K562 (cell line): ENCODE results near the gene LNPEP. TPM values are rescaled to one million over a fixed set of nuclear protein-coding genes. Genes with fewer than 3 reads are reported as not detected.

ENCODE experiments used
- ATAC-seq: fragments of 200-7000 bp; cut with Tn5 transposase; 3 replicates; pipeline ENCODE4 v1.9.1; 2020; ENCODE audit warnings: moderate library complexity
- BruUV-seq: library from RNA; stranded (reverse); fragments of 400-500 nt; replicated peaks from 2 replicates; lab custom pipeline; 2021; lab: Mats Ljungman, UMichigan
- CTCF ChIA-PET: fragments of 300-600 bp; formaldehyde crosslinking; extraction: SDS; loops from one replicate; lab custom pipeline; 2021; ENCODE audit warnings: low intra/inter-chr PET ratio; lab: Yijun Ruan, JAX
- POLR2A ChIA-PET: fragments of 300-600, 350-650 bp; sonication (Branson Sonifier 250); formaldehyde crosslinking; extraction: SDS; loops from one replicate; lab custom pipeline; 2021; ENCODE audit warnings: antibody characterized with exemption, inconsistent platforms; lab: Yijun Ruan, JAX
- DNase-seq, 4 experiments: peaks; one replicate each; pipeline versions ENCODE4 v3.0.0 to v3.0.0-alpha.2; 2011 to 2018; ENCODE audit warnings: low spot score in 3 of 4, mixed read lengths in 3 of 4; ENCODE audit errors: extremely low read depth in 1 of 4
- FAIRE-seq: peaks from 2 replicates; lab custom pipeline; 2011; peaks lifted over from hg19 to GRCh38; lab: Jason Lieb, UNC
- H2AFZ ChIP-seq: 2 replicates; pipeline ENCODE4 v1.6.0; 2011; ENCODE audit warnings: low read depth, low read length, control low read depth, inconsistent platforms
- H3K27ac ChIP-seq: fragments of 200-600 bp; 3 replicates; pipeline ENCODE4 v1.8.0; 2011; ENCODE audit warnings: low read depth, mild to moderate bottlenecking, control low read depth, inconsistent platforms, low read length, moderate library complexity, mixed read lengths; ENCODE audit errors: extremely low read depth
- H3K27me3 ChIP-seq, 2 experiments: fragments of 300-600 bp in 1 of 2; 2 replicates in 1 of 2; 3 replicates in 1 of 2; pipeline versions ENCODE4 v1.6.0 to v1.8.0; 2011; ENCODE audit warnings: inconsistent platforms in 2 of 2, low read length in 2 of 2, mild to moderate bottlenecking in 1 of 2, mixed read lengths in 1 of 2, moderate library complexity in 1 of 2; ENCODE audit not compliant: control insufficient read depth in 2 of 2, insufficient read depth in 2 of 2
- H3K36me3 ChIP-seq: fragments of 300-600 bp; 3 replicates; pipeline ENCODE4 v1.8.0; 2011; ENCODE audit warnings: mild to moderate bottlenecking, low read length, inconsistent platforms; ENCODE audit not compliant: control insufficient read depth, insufficient read depth
- H3K4me1 ChIP-seq, 2 experiments: fragments of 200-600 bp in 1 of 2; replicated peaks in 1 of 2; 2 replicates in 1 of 2; 3 replicates in 1 of 2; pipeline versions ENCODE4 v1.5.1 to v1.8.0; 2011; ENCODE audit warnings: inconsistent platforms in 2 of 2, low read length in 2 of 2, mild to moderate bottlenecking in 1 of 2, mixed read lengths in 1 of 2, moderate library complexity in 1 of 2; ENCODE audit not compliant: control insufficient read depth in 2 of 2, insufficient read depth in 2 of 2
- H3K4me2 ChIP-seq: 2 replicates; pipeline ENCODE4 v1.6.1; 2011; ENCODE audit warnings: low read length, control low read depth, inconsistent platforms, mixed read lengths; ENCODE audit not compliant: insufficient read depth
- H3K4me3 ChIP-seq: fragments of 200-600 bp; sonication (generic), shearing (Covaris generic); 2 replicates; pipeline ENCODE4 v1.5.1; 2016; ENCODE audit warnings: control low read depth, inconsistent platforms
- H3K79me2 ChIP-seq: fragments of 200-600 bp; 3 replicates; pipeline ENCODE4 v1.8.0; 2011; ENCODE audit warnings: low read length, inconsistent platforms; ENCODE audit not compliant: control insufficient read depth, insufficient read depth
- H3K9ac ChIP-seq, 2 experiments: 2 replicates each; pipeline versions ENCODE4 v1.6.0 to v1.6.1; 2011; ENCODE audit warnings: low read depth in 2 of 2, low read length in 2 of 2, control low read depth in 1 of 2, inconsistent platforms in 1 of 2, mild to moderate bottlenecking in 1 of 2, mixed read lengths in 1 of 2; ENCODE audit not compliant: insufficient read depth in 1 of 2
- H3K9me1 ChIP-seq: one replicate; pipeline ENCODE4 v1.6.0; 2011; ENCODE audit warnings: inconsistent platforms, mild to moderate bottlenecking, low read length, moderate library complexity; ENCODE audit not compliant: control insufficient read depth, insufficient read depth
- H3K9me3 ChIP-seq: replicated peaks from 2 replicates; pipeline ENCODE4 v1.5.1; 2011; ENCODE audit warnings: low read depth, low read length, inconsistent platforms; ENCODE audit not compliant: control insufficient read depth, insufficient read depth
- H4K20me1 ChIP-seq: replicated peaks from 2 replicates; pipeline ENCODE4 v1.6.1; 2011; ENCODE audit warnings: low read length, inconsistent platforms, mixed read lengths; ENCODE audit not compliant: control insufficient read depth, insufficient read depth
- HES1 ChIP-seq: fragments of 450-650 bp; IDR thresholded peaks from 2 replicates; pipeline ENCODE4 v1.6.1; 2016; ENCODE audit warnings: low read depth, mild to moderate bottlenecking, moderate library complexity
- LARP7 ChIP-seq: fragments of 450-650 bp; IDR thresholded peaks from 2 replicates; pipeline ENCODE4 v1.6.1; 2016
- MCM5 ChIP-seq: fragments of 450-650 bp; IDR thresholded peaks from 2 replicates; pipeline ENCODE4 v1.6.1; 2016; ENCODE audit warnings: low read depth
- MLLT1 ChIP-seq, 2 experiments: fragments of 450-650 bp; IDR thresholded peaks; 2 replicates each; pipeline ENCODE4 v1.6.1; 2016
- RFX1 ChIP-seq: fragments of 450-650 bp; IDR thresholded peaks from 2 replicates; pipeline ENCODE4 v1.6.1; 2016; ENCODE audit warnings: mild to moderate bottlenecking, moderate library complexity
- SMAD4 ChIP-seq: fragments of 250-450 bp; sonication (Bioruptor Pico); conservative IDR thresholded peaks from 2 replicates; pipeline ENCODE4 v1.8.0; 2021; ENCODE audit warnings: inconsistent platforms, mild to moderate bottlenecking, moderate library complexity
- STAT5A ChIP-seq: IDR thresholded peaks from 2 replicates; pipeline ENCODE4 v1.6.1; 2012; ENCODE audit warnings: low read length, inconsistent platforms, borderline replicate concordance
- TCF15 ChIP-seq: fragments of 250-450 bp; sonication (Bioruptor Pico); IDR thresholded peaks from 2 replicates; pipeline ENCODE4 v1.8.0; 2022; ENCODE audit warnings: moderate library complexity, mild to moderate bottlenecking, inconsistent platforms
- WGBS: fragments of 100-300 bp; shearing (Covaris generic); methylation state at CpG from one replicate; pipeline ENCODE4 v1.1.6; 2016; ENCODE audit warnings: low coverage, mixed read lengths; ENCODE audit not compliant: insufficient coverage; ENCODE audit errors: missing lambda C conversion rate; 5-methylcytosine and 5-hydroxymethylcytosine counted together
- in situ Hi-C: fragments of 300-500 bp; cut with MboI; formaldehyde crosslinking; loops from 4 replicates; pipeline ENCODE4 v1.15.0; 2018; ENCODE audit warnings: inconsistent platforms, mixed read lengths
- intact Hi-C: fragments of 100-400 bp; cut with micrococcal nuclease; formaldehyde crosslinking; loops from 2 replicates; pipeline ENCODE4 v1.14.2; 2022
- polyA plus RNA-seq, 8 experiments: library from polyadenylated mRNA; depleted of rRNA in 4 of 8; stranded (reverse) in 5 of 8; unstranded in 3 of 8; fragments of >200 nt; fragmentation: Nextera tagmentation in 2 of 8; fragmentation: Illumina TruSeq in 1 of 8; extraction: Ambion mirVana in 2 of 8; extraction: Trizol in 1 of 8; gene quantifications; 2 replicates each; pipeline versions ENCODE4 v1.2.1 to v1.2.3, GENCODE V29; 2011 to 2014; ENCODE audit warnings: inconsistent platforms in 1 of 8, missing spikeins in 1 of 8
- total RNA-seq, 7 experiments: library from RNA; depleted of rRNA in 6 of 7; stranded (reverse); fragments of >200 nt in 6 of 7; fragmentation: Illumina TruSeq in 2 of 7; extraction: Trizol in 2 of 7; gene quantifications; 2 replicates each; pipeline versions ENCODE4 v1.2.1 to v1.2.3, GENCODE V29; 2011 to 2021; ENCODE audit warnings: low replicate concordance in 1 of 7

Gene LNPEP
- total and polyA plus RNA-seq, 9 of the 15 experiments (the other 6 are each of a cell fraction or from before 2014, with no cell fraction given) = 2.6 to 27.9 (median 11.2) TPM

- TF ChIP-seq HES1 = no peak
Observed at GRCh38 chr5:97062046-97062445, 126.2 kb downstream of the LNPEP start (continued).

GRCh38 chr5:97063251-97063650 is 127.4 kb downstream of the LNPEP start:
- TF ChIP-seq RFX1 = peak; percentile 15; the same call in 1 of the 2 replicates
- TF ChIP-seq STAT5A = no peak
- no peaks in the 10 kb centered on the region; a peak in 2 of 5 replicates for H3K27me3 ChIP-seq
- DNase-seq (no peak), ATAC-seq (no peak), FAIRE-seq (no peak)
- H3K9ac ChIP-seq = no peak overlapping the region
- H4K20me1 ChIP-seq = no peaks in the 10 kb centered on the region
- H3K4me3 ChIP-seq = no peak overlapping the region
- no peaks in the 10 kb centered on the region for H3K4me1 ChIP-seq
- 6% methylated on average over 1 of the region's 1 CpG for WGBS
- H3K4me2 ChIP-seq = no peak overlapping the region
- intact Hi-C loops = loop anchor here (5.0 kb wide), 2 partner anchors 79 to 99 kb away; partner anchors contain the start of gene LIX1
- H2AFZ ChIP-seq = no peak overlapping the region
- no peaks in the 10 kb centered on the region for H3K79me2 ChIP-seq
- H3K9me1 ChIP-seq = no peaks in the 10 kb centered on the region
- POLR2A ChIA-PET = no interaction called here
- no TSS peak for BruUV-seq
- in situ Hi-C loops = no loop called here
- H3K9me3 ChIP-seq = no peaks in the 10 kb centered on the region
- H3K36me3 ChIP-seq = no peaks in the 10 kb centered on the region
- no peak overlapping the region for H3K27ac ChIP-seq
- CTCF ChIA-PET = no interaction called here

- POLR2A ChIA-PET = no interaction called here
- no peak overlapping the region for H2AFZ ChIP-seq
- in situ Hi-C loops = no loop called here
- no TSS peak for BruUV-seq
- H3K4me1 ChIP-seq = no peaks in the 10 kb centered on the region
- FAIRE-seq (peak; percentile 60), ATAC-seq (no peak), DNase-seq (no peak)
- WGBS = 13% methylated on average over 2 of the region's 2 CpGs
- intact Hi-C loops = no loop called here
- no peaks in the 10 kb centered on the region for H3K36me3 ChIP-seq
- H3K4me2 ChIP-seq = no peak overlapping the region
- CTCF ChIA-PET = interaction anchor here (0.5 kb wide), 1 partner anchor 147 kb away, joined by 3 read pairs; no protein-coding TSS in a partner anchor
- H3K9me3 ChIP-seq = no peaks in the 10 kb centered on the region
- no peaks in the 10 kb centered on the region for H3K79me2 ChIP-seq
- no peaks in the 10 kb centered on the region for H4K20me1 ChIP-seq
- no peaks in the 10 kb centered on the region for H3K9me1 ChIP-seq
- no peak overlapping the region for H3K9ac ChIP-seq
- H3K27me3 ChIP-seq = no peaks in the 10 kb centered on the region; a peak in 1 of 5 replicates
- no peak overlapping the region for H3K27ac ChIP-seq
- TF ChIP-seq TCF15 (CRISPR knock-in tag) (no peak), MCM5 (no peak), SMAD4 (no peak), MLLT1 (IDR thresholded peaks at IDR 0.05) (no peak), LARP7 (no peak)
- H3K4me3 ChIP-seq = no peak overlapping the region
Observed at GRCh38 chr5:97065475-97065874, 129.6 kb downstream of the LNPEP start.
